DND-41 (cell line): ENCODE data around the gene TAS2R50.

Source experiments
- ATAC-seq: fragments of 200-7000 bp; cut with Tn5 transposase; 3 replicates; pipeline ENCODE4 v1.9.1; 2021; ENCODE audit warnings: low read depth; ENCODE audit not compliant: insufficient read depth
- DNase-seq: peaks from one replicate; pipeline ENCODE4 v3.0.0-alpha.2; 2020
- H2AFZ ChIP-seq: 2 replicates; pipeline ENCODE4 v1.6.0; 2012; ENCODE audit warnings: low read depth, low read length
- H3K27ac ChIP-seq: 2 replicates; pipeline ENCODE4 v1.5.1; 2012; ENCODE audit warnings: low read length, inconsistent platforms
- H3K27me3 ChIP-seq: fragments of 200-600 bp; sonication (generic); 2 replicates; pipeline ENCODE4 v1.6.0; 2012; ENCODE audit warnings: low read length, mild to moderate bottlenecking, inconsistent platforms; ENCODE audit not compliant: insufficient read depth, poor library complexity
- H3K36me3 ChIP-seq: 2 replicates; pipeline ENCODE4 v1.5.1; 2012; ENCODE audit warnings: low read length, inconsistent platforms; ENCODE audit not compliant: insufficient read depth
- H3K4me1 ChIP-seq: 2 replicates; pipeline ENCODE4 v1.5.1; 2012; ENCODE audit warnings: mild to moderate bottlenecking, low read length; ENCODE audit not compliant: insufficient read depth
- H3K4me2 ChIP-seq: 2 replicates; pipeline ENCODE4 v1.6.0; 2012; ENCODE audit warnings: mild to moderate bottlenecking, moderate library complexity, low read length, inconsistent platforms; ENCODE audit not compliant: insufficient read depth
- H3K4me3 ChIP-seq, 2 experiments: fragments of 200-600 bp in 1 of 2; shearing (Covaris generic) in 1 of 2; 2 replicates each; pipeline ENCODE4 v1.5.1; 2012 to 2016; ENCODE audit warnings: inconsistent platforms in 2 of 2, low read length in 2 of 2, mild to moderate bottlenecking in 2 of 2, low read depth in 1 of 2, moderate library complexity in 1 of 2
- H3K79me2 ChIP-seq: 2 replicates; pipeline ENCODE4 v1.6.0; 2012; ENCODE audit warnings: low read length, inconsistent platforms; ENCODE audit not compliant: insufficient read depth
- H3K9ac ChIP-seq: 2 replicates; pipeline ENCODE4 v1.6.0; 2012; ENCODE audit warnings: low read depth, mild to moderate bottlenecking, inconsistent platforms, low read length, moderate library complexity
- H3K9me3 ChIP-seq: 2 replicates; pipeline ENCODE4 v1.5.1; 2012; ENCODE audit warnings: low read length, moderate library complexity, mild to moderate bottlenecking, inconsistent platforms; ENCODE audit not compliant: insufficient read depth, severe bottlenecking
- H4K20me1 ChIP-seq: 2 replicates; pipeline ENCODE4 v1.6.0; 2012; ENCODE audit warnings: low read length; ENCODE audit not compliant: insufficient read depth
- EZH2 ChIP-seq: IDR thresholded peaks from 3 replicates; pipeline ENCODE4 v1.6.1; 2012; ENCODE audit warnings: borderline replicate concordance, low read depth, mild to moderate bottlenecking, moderate library complexity, low read length, inconsistent platforms; ENCODE audit not compliant: severe bottlenecking
- TF ChIP-seq, protein P1 (sequence below): IDR thresholded peaks from 2 replicates; pipeline ENCODE4 v1.5.1; 2012; ENCODE audit warnings: borderline replicate concordance, low read length, moderate library complexity, mild to moderate bottlenecking; ENCODE audit not compliant: poor library complexity, severe bottlenecking; ENCODE audit errors: extremely low read depth

The TAS2R50 gene

DNA sequence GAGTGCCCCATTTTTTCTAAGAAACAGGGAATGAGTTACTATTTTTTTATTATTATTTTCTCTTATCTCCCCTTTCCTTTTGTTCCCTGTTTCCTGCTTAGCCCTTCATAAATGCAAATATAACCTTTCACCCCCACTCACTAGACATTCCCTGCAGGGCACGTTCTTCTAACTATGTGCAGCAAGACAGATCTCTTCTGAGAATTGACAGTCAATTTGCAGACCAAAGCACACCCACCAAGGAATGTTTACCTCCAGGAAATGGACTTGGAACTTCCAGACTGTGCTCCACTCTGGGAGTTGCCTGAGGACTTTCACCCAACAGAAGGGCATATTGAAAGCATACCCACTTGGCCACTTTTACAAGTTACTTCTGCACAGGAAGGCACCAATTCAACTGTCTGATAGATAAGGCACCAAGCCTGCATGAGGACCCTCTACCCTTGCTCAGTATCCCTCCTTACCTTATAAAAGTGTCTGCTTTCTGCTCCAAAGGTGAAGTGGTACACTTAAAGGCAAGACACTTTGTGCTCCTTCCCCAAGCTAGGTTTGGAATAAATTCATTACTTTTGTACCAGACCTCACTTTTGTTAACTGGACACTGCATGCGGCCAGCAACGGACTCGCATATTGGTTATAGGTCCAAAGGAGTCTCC lies 29.2 kb upstream of the TAS2R50 start:
- ATAC-seq (peak; percentile 17; the same call in 1 of the 3 replicates), DNase-seq (no peak)
- Histone ChIP-seq H3K4me3 (no peak overlapping the region), H3K27ac (no peak overlapping the region), H3K36me3 (peaks cover 4% of the 10 kb centered on the region; the same call in 1 of the 2 replicates), H3K9ac (no peak overlapping the region), H4K20me1 (peaks cover 6% of the 10 kb centered on the region), H3K27me3 (no peaks in the 10 kb centered on the region), H3K4me2 (no peak overlapping the region), H2AFZ (no peak overlapping the region), H3K9me3 (no peaks in the 10 kb centered on the region), H3K79me2 (no peaks in the 10 kb centered on the region; the same call in 1 of the 2 replicates), H3K4me1 (no peaks in the 10 kb centered on the region)
- no peak for TF ChIP-seq EZH2
- TF ChIP-seq, protein P1, sequence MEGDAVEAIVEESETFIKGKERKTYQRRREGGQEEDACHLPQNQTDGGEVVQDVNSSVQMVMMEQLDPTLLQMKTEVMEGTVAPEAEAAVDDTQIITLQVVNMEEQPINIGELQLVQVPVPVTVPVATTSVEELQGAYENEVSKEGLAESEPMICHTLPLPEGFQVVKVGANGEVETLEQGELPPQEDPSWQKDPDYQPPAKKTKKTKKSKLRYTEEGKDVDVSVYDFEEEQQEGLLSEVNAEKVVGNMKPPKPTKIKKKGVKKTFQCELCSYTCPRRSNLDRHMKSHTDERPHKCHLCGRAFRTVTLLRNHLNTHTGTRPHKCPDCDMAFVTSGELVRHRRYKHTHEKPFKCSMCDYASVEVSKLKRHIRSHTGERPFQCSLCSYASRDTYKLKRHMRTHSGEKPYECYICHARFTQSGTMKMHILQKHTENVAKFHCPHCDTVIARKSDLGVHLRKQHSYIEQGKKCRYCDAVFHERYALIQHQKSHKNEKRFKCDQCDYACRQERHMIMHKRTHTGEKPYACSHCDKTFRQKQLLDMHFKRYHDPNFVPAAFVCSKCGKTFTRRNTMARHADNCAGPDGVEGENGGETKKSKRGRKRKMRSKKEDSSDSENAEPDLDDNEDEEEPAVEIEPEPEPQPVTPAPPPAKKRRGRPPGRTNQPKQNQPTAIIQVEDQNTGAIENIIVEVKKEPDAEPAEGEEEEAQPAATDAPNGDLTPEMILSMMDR, result no peak

DNA sequence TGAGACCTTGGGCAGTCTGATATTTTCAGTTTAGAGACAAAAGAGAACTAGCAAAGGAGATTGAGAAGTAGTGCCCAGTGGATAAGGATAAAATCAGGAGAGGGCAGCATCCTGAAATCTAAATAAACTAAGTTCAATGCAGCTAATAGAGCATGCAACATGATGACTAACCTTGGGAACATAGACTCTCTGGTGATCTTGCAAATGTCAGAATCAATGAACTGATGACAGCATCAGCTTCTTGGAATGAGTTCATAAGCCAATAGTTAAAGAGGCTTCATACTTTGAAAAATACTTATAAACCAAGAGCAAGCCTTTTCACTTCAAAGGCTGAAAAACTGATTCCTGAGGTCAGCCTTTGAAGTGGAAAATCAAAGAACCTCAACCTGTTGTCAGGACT lies 27.5 kb upstream of the TAS2R50 start:
- no peaks in the 10 kb centered on the region for H3K9me3 ChIP-seq
- H2AFZ ChIP-seq, result no peak overlapping the region
- DNase-seq, result no peak
- peaks cover 6% of the 10 kb centered on the region for H4K20me1 ChIP-seq
- no peaks in the 10 kb centered on the region for H3K27me3 ChIP-seq
- H3K4me1 ChIP-seq, result no peaks in the 10 kb centered on the region
- H3K79me2 ChIP-seq, result no peaks in the 10 kb centered on the region; the same call in 1 of the 2 replicates
- peaks cover 4% of the 10 kb centered on the region; the same call in 1 of the 2 replicates for H3K36me3 ChIP-seq
- no peak for ATAC-seq
- no peak overlapping the region for H3K4me2 ChIP-seq
- no peak overlapping the region for H3K9ac ChIP-seq
- TF ChIP-seq, protein P1, result no peak
- TF ChIP-seq EZH2, result no peak
- no peak overlapping the region for H3K4me3 ChIP-seq
- H3K27ac ChIP-seq, result no peak overlapping the region

DNA sequence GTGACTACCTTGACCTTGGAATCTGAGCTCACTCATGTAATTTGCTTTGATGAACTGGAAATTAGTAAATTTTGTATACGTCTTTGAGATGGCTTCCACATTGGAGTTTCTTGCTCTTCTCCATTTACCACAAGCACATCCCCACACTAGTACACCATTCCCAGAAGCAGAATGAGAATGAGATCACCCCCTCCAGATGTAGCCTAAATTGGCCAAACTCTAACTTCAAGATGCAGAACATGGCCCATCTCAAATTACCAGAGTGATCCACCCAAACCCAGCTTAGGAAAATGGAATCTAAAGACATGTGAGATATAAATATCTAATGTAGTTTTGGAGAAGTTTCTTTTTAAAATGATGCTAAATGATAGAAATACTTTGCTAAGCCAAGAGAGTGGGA lies 20.9 kb upstream of the TAS2R50 start:
- no peaks in the 10 kb centered on the region for H3K27me3 ChIP-seq
- ATAC-seq (no peak), DNase-seq (no peak)
- H3K27ac ChIP-seq, result no peak overlapping the region
- no peak overlapping the region for H3K4me3 ChIP-seq
- H3K9me3 ChIP-seq, result no peaks in the 10 kb centered on the region
- H3K9ac ChIP-seq, result no peak overlapping the region
- no peak overlapping the region for H3K4me2 ChIP-seq
- H2AFZ ChIP-seq, result no peak overlapping the region
- no peaks in the 10 kb centered on the region for H3K79me2 ChIP-seq
- H4K20me1 ChIP-seq, result no peaks in the 10 kb centered on the region
- H3K36me3 ChIP-seq, result no peaks in the 10 kb centered on the region
- TF ChIP-seq, protein P1, result no peak
- no peak for TF ChIP-seq EZH2
- H3K4me1 ChIP-seq, result no peaks in the 10 kb centered on the region

DNA sequence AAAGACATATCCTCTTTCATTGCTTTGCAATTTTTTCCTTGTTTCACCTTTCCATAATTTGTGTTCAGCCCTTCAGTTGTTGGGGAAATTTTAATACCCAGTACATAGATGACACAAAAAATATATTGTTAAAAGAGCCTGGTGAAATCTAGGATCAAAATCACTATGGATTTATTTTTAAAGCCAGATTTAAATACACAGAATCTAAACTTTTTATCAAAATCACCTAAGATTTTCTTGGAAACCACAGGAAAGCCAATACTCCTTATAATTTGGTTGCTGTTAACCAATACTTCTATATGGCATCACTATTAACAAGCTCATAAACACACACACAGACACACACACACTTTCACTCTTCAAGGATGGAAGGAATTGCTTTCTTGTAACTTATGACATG lies 11.5 kb upstream of the TAS2R50 start, which contains the start of gene TAS2R20:
Gene TAS2R20, minus strand, starts transcription at position 101 of the 400 bp plus-strand sequence. CDS start 429 bp downstream, outside the sequence.
- Histone ChIP-seq H3K9me3 (peaks cover 3% of the 10 kb centered on the region), H3K27ac (no peak within 1 kb of the TSS), H3K36me3 (peaks cover 14% of the 10 kb centered on the region; the same call in 1 of the 2 replicates), H3K9ac (no peak within 1 kb of the TSS), H3K79me2 (0 out of 2 replicates have a peak, but pooled peaks cover 2% of the 10 kb centered on the region), H3K27me3 (no peaks in the 10 kb centered on the region), H4K20me1 (no peaks in the 10 kb centered on the region), H3K4me3 (no peak within 1 kb of the TSS), H3K4me1 (no peaks in the 10 kb centered on the region), H2AFZ (no peak within 1 kb of the TSS), H3K4me2 (no peak within 1 kb of the TSS)
- DNase-seq, result no peak
- TF ChIP-seq EZH2, result no peak
- TF ChIP-seq, protein P1, result no peak
- ATAC-seq, result no peak
